ENCODE results near the gene AKAP12.

- TF ChIP-seq CTCF (IDR thresholded peaks at IDR 0.05) (no peak), POLR2AphosphoS5 (IDR thresholded peaks at IDR 0.05) (peak in 2 of 3 donors; percentile 6 to 25), POLR2A (IDR thresholded peaks at IDR 0.05) (no peak)
Measured at GRCh38 chr6:151391471-151392413, 152.0 kb downstream of the AKAP12 start, which contains the start of gene ZBTB2.
